ENCODE results near the gene KCNK15. TPM values are rescaled to one million over a fixed set of nuclear protein-coding genes. Genes with fewer than 3 reads are reported as not detected.

The KCNK15 gene
- total and polyA plus RNA-seq, 4 donors: 0.48 to 2.6 (median 1.1) TPM

- no peaks in the 10 kb centered on the region for H3K27me3 ChIP-seq (ENCODE audit: control insufficient read depth in 3 of 3, insufficient read depth in 3 of 3, low read length in 2 of 3)
- H3K9me3 ChIP-seq (ENCODE audit: control insufficient read depth in 4 of 4, insufficient read depth in 3 of 4, low read length in 3 of 4): no peaks in the 10 kb centered on the region
- WGBS, 2 donors: 88 to 92% methylated on average over 5 of the region's 5 CpGs
- H3K4me1 ChIP-seq (ENCODE audit: control insufficient read depth in 5 of 5, insufficient read depth in 5 of 5, low read length in 5 of 5): peaks cover 10 to 48% (median 11%) of the 10 kb centered on the region in 5 donors
- H3K9ac ChIP-seq (ENCODE audit: insufficient read depth in 1 of 2, low read length in 2 of 2): no peak overlapping the region
- no peak for TF ChIP-seq CTCF (IDR thresholded peaks at IDR 0.05; ENCODE audit: control extremely low read depth, extremely low read depth)
- DNase-seq (no peak), ATAC-seq (ENCODE audit: insufficient read depth, low FRiP score) (no peak)
- H3K36me3 ChIP-seq (ENCODE audit: control insufficient read depth in 4 of 4, insufficient read depth in 4 of 4, low read length in 4 of 4): no peaks in the 10 kb centered on the region
- H3K27ac ChIP-seq (ENCODE audit: low read depth in 1 of 2, low read length in 1 of 2): no peak overlapping the region
- no peak overlapping the region for H3K4me3 ChIP-seq
Observed at GRCh38 chr20:44707018-44707579, 38.6 kb upstream of the KCNK15 start.

- H3K4me1 ChIP-seq (ENCODE audit: control insufficient read depth in 5 of 5, insufficient read depth in 5 of 5, low read length in 5 of 5): peaks cover 3 to 35% (median 10%) of the 10 kb centered on the region in 5 donors
- H3K27me3 ChIP-seq (ENCODE audit: control insufficient read depth in 3 of 3, insufficient read depth in 3 of 3, low read length in 2 of 3): no peaks in the 10 kb centered on the region
- DNase-seq: no peak
- H3K36me3 ChIP-seq (ENCODE audit: control insufficient read depth in 4 of 4, insufficient read depth in 4 of 4, low read length in 4 of 4): no peaks in the 10 kb centered on the region
- H3K27ac ChIP-seq (ENCODE audit: low read depth in 1 of 2, low read length in 1 of 2): no peak overlapping the region
- TF ChIP-seq CTCF (IDR thresholded peaks at IDR 0.05; ENCODE audit: control extremely low read depth, extremely low read depth): no peak
- H3K4me3 ChIP-seq: no peak overlapping the region
- no peak overlapping the region for H3K9ac ChIP-seq (ENCODE audit: insufficient read depth in 1 of 2, low read length in 2 of 2)
- 84 to 90% methylated on average over 11 of the region's 11 CpGs for WGBS, 2 donors
- ATAC-seq (ENCODE audit: insufficient read depth, low FRiP score): no peak
- no peaks in the 10 kb centered on the region for H3K9me3 ChIP-seq (ENCODE audit: control insufficient read depth in 4 of 4, insufficient read depth in 3 of 4, low read length in 3 of 4)
Observed at GRCh38 chr20:44709380-44709779, 36.3 kb upstream of the KCNK15 start.

- Histone ChIP-seq H3K27me3 (ENCODE audit: control insufficient read depth in 3 of 3, insufficient read depth in 3 of 3, low read length in 2 of 3) (no peaks in the 10 kb centered on the region), H3K9ac (ENCODE audit: insufficient read depth in 1 of 2, low read length in 2 of 2) (no peak overlapping the region), H3K27ac (ENCODE audit: low read depth in 1 of 2, low read length in 1 of 2) (no peak overlapping the region), H3K36me3 (ENCODE audit: control insufficient read depth in 4 of 4, insufficient read depth in 4 of 4, low read length in 4 of 4) (no peaks in the 10 kb centered on the region), H3K4me3 (no peak overlapping the region), H3K9me3 (ENCODE audit: control insufficient read depth in 4 of 4, insufficient read depth in 3 of 4, low read length in 3 of 4) (no peaks in the 10 kb centered on the region), H3K4me1 (ENCODE audit: control insufficient read depth in 5 of 5, insufficient read depth in 5 of 5, low read length in 5 of 5) (peaks cover 3 to 38% (median 10%) of the 10 kb centered on the region in 5 donors)
- no peak for DNase-seq
- WGBS, 2 donors: 93 to 96% methylated on average over 9 of the region's 9 CpGs
- no peak for TF ChIP-seq CTCF (IDR thresholded peaks at IDR 0.05; ENCODE audit: control extremely low read depth, extremely low read depth)
- ATAC-seq (ENCODE audit: insufficient read depth, low FRiP score): no peak
Observed at GRCh38 chr20:44709797-44710196, 35.9 kb upstream of the KCNK15 start.

GRCh38 chr20:44711237-44711636 is 34.4 kb upstream of the KCNK15 start:
- no peaks in the 10 kb centered on the region for H3K9me3 ChIP-seq (ENCODE audit: control insufficient read depth in 4 of 4, insufficient read depth in 3 of 4, low read length in 3 of 4)
- 77 to 81% methylated on average over 8 of the region's 8 CpGs for WGBS, 2 donors
- DNase-seq: peak; percentile 78 to 91 (median 88)
- peaks cover 4 to 50% (median 10%) of the 10 kb centered on the region in 5 donors for H3K4me1 ChIP-seq (ENCODE audit: control insufficient read depth in 5 of 5, insufficient read depth in 5 of 5, low read length in 5 of 5)
- H3K27ac ChIP-seq (ENCODE audit: low read depth in 1 of 2, low read length in 1 of 2): peak overlapping the region; percentile 2 to 74
- no peaks in the 10 kb centered on the region for H3K36me3 ChIP-seq (ENCODE audit: control insufficient read depth in 4 of 4, insufficient read depth in 4 of 4, low read length in 4 of 4)
- H3K27me3 ChIP-seq (ENCODE audit: control insufficient read depth in 3 of 3, insufficient read depth in 3 of 3, low read length in 2 of 3): no peaks in the 10 kb centered on the region
- H3K4me3 ChIP-seq: no peak overlapping the region
- TF ChIP-seq CTCF (IDR thresholded peaks at IDR 0.05; ENCODE audit: control extremely low read depth, extremely low read depth): no peak
- ATAC-seq (ENCODE audit: insufficient read depth, low FRiP score): no peak
- H3K9ac ChIP-seq (ENCODE audit: insufficient read depth in 1 of 2, low read length in 2 of 2): no peak overlapping the region
